HG03064 (cell line): ENCODE measurements around the gene ABHD5.

Experiments
- ATAC-seq: cut with Tn5 transposase; IDR thresholded peaks from one replicate; pipeline ENCODE4 v1.9.1; 2021; ENCODE audit warnings: low read depth; ENCODE audit not compliant: unreplicated experiment

The ABHD5 gene

GRCh38 chr3:43773273-43774094, 82.7 kb downstream of the ABHD5 start:
- no peak for ATAC-seq

- no peak for ATAC-seq
Measured at GRCh38 chr3:43774799-43775198, 84.1 kb downstream of the ABHD5 start.

- ATAC-seq, result no peak
Measured at GRCh38 chr3:43776101-43776500, 85.4 kb downstream of the ABHD5 start.

GRCh38 chr3:43779850-43780249, 89.1 kb downstream of the ABHD5 start:
- ATAC-seq, result no peak

- ATAC-seq, result no peak
Measured at GRCh38 chr3:43782541-43782940, 91.8 kb downstream of the ABHD5 start.
